Lung microvascular endothelial cell (primary cell): ENCODE data around the gene TRIM46. TPM values are rescaled to one million over a fixed set of nuclear protein-coding genes. Genes with fewer than 3 reads are reported as not detected.
"Not testable (repeated sequence)": the region's sequence is repeated elsewhere in the genome, so short reads cannot be mapped to it uniquely, and the experiment has no call there.

Experiments used
- DNase-seq, 2 donors: peaks; one replicate each; pipeline versions ENCODE4 v3.0.0 to v3.0.0-alpha.2; 2010; ENCODE audit warnings: low read depth in 2 of 2
- total RNA-seq: library from RNA; depleted of rRNA; stranded (reverse); fragments of >200 nt; gene quantifications from 2 replicates; pipeline ENCODE4 v1.2.1, GENCODE V29; 2014

The TRIM46 gene
- total RNA-seq, 1 donor from 2014 or later: 1.2 TPM

- DNase-seq: no peak
These were observed 12.6 kb downstream of the TRIM46 start for GRCh38 chr1:155186067-155186793.

GRCh38 chr1:155186794-155187455 lies 13.3 kb downstream of the TRIM46 start:
- no peak for DNase-seq

- no peak for DNase-seq
These were observed 13.8 kb downstream of the TRIM46 start for GRCh38 chr1:155187456-155187891.

GRCh38 chr1:155188268-155188667 lies 14.6 kb downstream of the TRIM46 start:
- DNase-seq: no peak

- DNase-seq: not testable (repeated sequence)
These were observed 16.3 kb downstream of the TRIM46 start for GRCh38 chr1:155189926-155190325.

GRCh38 chr1:155191904-155192303 lies 18.3 kb downstream of the TRIM46 start:
- no peak for DNase-seq

- no peak for DNase-seq
These were observed 19.0 kb downstream of the TRIM46 start for GRCh38 chr1:155192346-155193274.

- peak; percentile 87 to 89 for DNase-seq
These were observed 19.8 kb downstream of the TRIM46 start for GRCh38 chr1:155193275-155193990.

GRCh38 chr1:155193991-155194240 lies 20.3 kb downstream of the TRIM46 start:
- not testable (repeated sequence) for DNase-seq

- peak in 1 of 2 donors; percentile 17 for DNase-seq
These were observed 21.8 kb downstream of the TRIM46 start for GRCh38 chr1:155195201-155196102.

- no peak for DNase-seq
These were observed 22.6 kb downstream of the TRIM46 start for GRCh38 chr1:155196103-155196892.

GRCh38 chr1:155196893-155197638 lies 23.4 kb downstream of the TRIM46 start:
- no peak for DNase-seq

GRCh38 chr1:155197901-155198546 lies 24.4 kb downstream of the TRIM46 start:
- DNase-seq: no peak

- no peak for DNase-seq
These were observed 24.9 kb downstream of the TRIM46 start for GRCh38 chr1:155198547-155198906.

GRCh38 chr1:155199792-155200191 lies 26.1 kb downstream of the TRIM46 start:
- no peak for DNase-seq

GRCh38 chr1:155200920-155201319 lies 27.3 kb downstream of the TRIM46 start:
- no peak for DNase-seq

GRCh38 chr1:155202198-155202597 lies 28.5 kb downstream of the TRIM46 start:
- no peak for DNase-seq

GRCh38 chr1:155202731-155203515 lies 29.3 kb downstream of the TRIM46 start:
- no peak for DNase-seq
